Activated T-cell treated with anti-CD3 and anti-CD28 coated beads, Interleukin-2, amount 50 U/mL, for 72 hours (primary cell): Measurements from ENCODE around the gene VTI1A. TPM values are rescaled to one million over a fixed set of nuclear protein-coding genes. Genes with fewer than 3 reads are reported as not detected.
"Not testable (repeated sequence)": the region's sequence is repeated elsewhere in the genome, so short reads cannot be mapped to it uniquely, and the experiment has no call there.

Experiments used
- ATAC-seq, 2 donors: fragments of 150-1000 bp; cut with Tn5 transposase; replicated peaks in 1 of 2; 2 replicates each; pipeline ENCODE4 v1.10.0; 2021; ENCODE audit warnings: moderate library complexity in 2 of 2, mild to moderate bottlenecking in 1 of 2
- DNase-seq, 2 donors: peaks; one replicate each; pipeline ENCODE4 v3.0.0; 2021 to 2022; ENCODE audit warnings: mixed read lengths in 1 of 2
- H3K27ac Mint-ChIP-seq: one replicate; pipeline ENCODE4 v1.8.0; 2022; ENCODE audit warnings: mild to moderate bottlenecking, moderate library complexity, mixed read lengths
- H3K27me3 Mint-ChIP-seq: one replicate; pipeline ENCODE4 v1.8.0; 2022; ENCODE audit warnings: low read depth, mixed read lengths
- H3K36me3 Mint-ChIP-seq, 2 donors: one replicate each; pipeline ENCODE4 v1.8.0; 2022; ENCODE audit warnings: mixed read lengths in 2 of 2, mild to moderate bottlenecking in 1 of 2; ENCODE audit not compliant: insufficient read depth in 2 of 2
- H3K4me1 Mint-ChIP-seq: one replicate; pipeline ENCODE4 v1.8.0; 2022; ENCODE audit warnings: low read depth, mixed read lengths
- H3K4me3 Mint-ChIP-seq, 2 donors: one replicate each; pipeline ENCODE4 v1.8.0; 2022; ENCODE audit warnings: mild to moderate bottlenecking in 2 of 2, mixed read lengths in 2 of 2, moderate library complexity in 2 of 2
- H3K9me3 Mint-ChIP-seq, 2 donors: one replicate each; pipeline ENCODE4 v1.8.0; 2022; ENCODE audit warnings: mixed read lengths in 2 of 2
- total RNA-seq, 2 donors: library from RNA; stranded (reverse); gene quantifications; one replicate each; pipeline ENCODE4 v1.2.3, GENCODE V29; 2022

Gene VTI1A
- total RNA-seq, 2 donors from 2014 or later, result 65.5 to 71.8 TPM

DNA sequence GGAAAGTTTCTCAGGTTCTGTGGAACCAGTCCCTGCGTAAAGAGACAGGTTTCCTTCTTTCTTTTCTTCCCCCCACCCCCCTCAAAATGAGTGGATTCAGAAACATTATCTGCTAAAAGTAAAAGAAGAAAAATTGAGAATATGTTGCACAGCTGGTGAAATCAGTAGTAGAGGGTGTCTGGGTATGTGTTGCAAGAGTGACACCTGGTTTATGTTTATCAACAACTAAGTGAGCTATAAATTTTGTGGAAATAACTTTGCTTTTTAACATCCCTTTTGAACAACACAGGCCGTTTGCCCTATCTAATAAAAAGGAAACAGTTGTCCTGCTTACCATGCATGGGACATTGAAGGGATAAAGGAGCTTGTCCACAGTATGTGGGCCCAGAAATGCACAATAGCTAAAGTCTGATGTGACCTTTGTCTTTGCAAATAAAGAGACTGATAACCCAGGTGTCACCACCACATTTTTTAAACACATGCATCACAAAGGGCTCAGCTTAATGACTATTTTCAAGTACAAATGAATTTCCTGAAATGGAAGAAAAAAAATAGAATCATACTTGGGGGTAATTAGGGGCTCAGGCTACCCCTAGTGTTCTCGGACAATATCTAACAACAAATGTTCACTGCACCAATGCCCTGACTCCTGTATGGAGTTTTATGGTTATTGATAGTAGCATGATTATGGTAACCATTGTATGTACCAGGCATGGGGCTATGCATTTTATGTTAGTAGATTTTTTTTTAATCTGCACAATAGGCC, 281.3 kb downstream of the VTI1A start:
- Mint-ChIP-seq H3K27me3 (no peaks in the 10 kb centered on the region), H3K4me1 (no peaks in the 10 kb centered on the region), H3K9me3 (no peaks in the 10 kb centered on the region), H3K27ac (no peak overlapping the region), H3K36me3 (no peaks in the 10 kb centered on the region), H3K4me3 (no peak overlapping the region)
- DNase-seq (no peak), ATAC-seq (no peak)

DNA sequence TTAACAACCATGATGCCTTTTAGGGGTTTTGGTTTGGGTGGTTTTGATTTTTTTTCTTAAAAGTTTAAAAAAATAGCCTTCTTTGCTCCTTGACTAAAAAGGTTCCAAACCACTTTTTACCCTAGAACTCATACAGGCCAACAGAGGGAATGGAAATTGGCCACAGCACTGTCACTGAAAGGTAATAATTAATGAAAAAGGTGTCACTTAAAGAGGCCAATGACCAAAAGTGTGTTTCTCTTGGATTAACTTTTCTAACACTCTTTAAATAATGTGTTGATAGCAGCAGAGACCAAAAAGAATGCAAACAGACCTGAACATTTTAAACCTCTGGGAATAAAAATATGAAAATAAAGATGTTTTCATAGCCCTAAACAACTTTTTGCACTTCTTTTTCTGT, 282.0 kb downstream of the VTI1A start:
- Mint-ChIP-seq H3K4me1 (no peaks in the 10 kb centered on the region), H3K9me3 (no peaks in the 10 kb centered on the region), H3K4me3 (no peak overlapping the region), H3K27me3 (no peaks in the 10 kb centered on the region), H3K27ac (no peak overlapping the region), H3K36me3 (peaks cover 0 to under 1% of the 10 kb centered on the region in 2 donors)
- DNase-seq, result no peak
- no peak for ATAC-seq

DNA sequence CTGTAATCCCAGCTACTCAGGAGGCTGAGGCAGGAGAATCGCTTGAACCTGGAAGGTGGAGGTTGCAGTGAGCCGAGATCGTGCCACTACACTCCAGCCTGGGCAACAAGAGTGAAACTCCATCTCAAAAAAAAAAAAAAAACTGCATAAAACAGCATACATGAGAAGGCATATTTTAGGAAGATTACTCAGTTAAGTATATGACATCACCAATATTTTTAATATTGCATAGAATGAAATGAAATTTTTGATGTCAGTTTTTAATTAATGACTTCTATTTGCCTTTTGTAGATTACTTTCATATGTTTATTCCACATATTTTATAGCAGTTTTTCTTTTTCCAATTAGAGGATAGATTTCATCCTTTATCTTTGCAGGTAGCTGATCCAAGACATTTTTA, 284.4 kb downstream of the VTI1A start:
- not testable (repeated sequence) for DNase-seq, H3K36me3 Mint-ChIP-seq, H3K27me3 Mint-ChIP-seq, H3K4me1 Mint-ChIP-seq, H3K4me3 Mint-ChIP-seq, ATAC-seq, H3K9me3 Mint-ChIP-seq, H3K27ac Mint-ChIP-seq

DNA sequence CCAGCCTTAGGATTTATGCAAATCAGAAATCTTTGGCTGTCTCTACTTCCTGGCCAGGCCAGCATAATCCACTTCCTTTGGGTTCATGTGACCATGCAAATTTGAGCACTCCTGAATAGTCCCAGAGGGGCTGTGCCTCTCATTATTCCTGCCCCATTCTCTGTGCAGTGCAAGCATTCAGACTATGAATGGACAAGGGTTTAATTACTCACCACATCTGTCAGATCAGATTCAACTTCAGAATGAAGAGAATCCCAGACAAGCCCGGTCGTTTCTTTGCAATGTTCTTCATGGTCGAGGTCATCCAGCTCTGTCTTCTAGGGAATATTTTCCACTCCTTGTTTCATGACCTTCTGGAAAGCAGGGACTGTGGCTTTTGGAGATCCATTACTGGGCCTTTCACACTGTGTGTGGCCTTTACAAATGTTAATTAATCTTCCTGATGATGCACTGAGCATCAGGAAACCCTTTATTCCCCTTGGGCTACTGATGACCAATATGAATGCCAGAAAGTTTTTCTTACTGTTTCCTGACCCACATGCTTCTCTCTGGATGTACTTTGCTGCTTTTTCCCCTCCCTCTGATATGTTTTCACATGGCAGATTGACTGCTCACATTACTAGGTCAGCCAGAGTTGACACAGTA, 285.4 kb downstream of the VTI1A start:
- Mint-ChIP-seq H3K4me3 (no peak overlapping the region), H3K27ac (no peak overlapping the region), H3K36me3 (peaks cover 0 to 1% of the 10 kb centered on the region in 2 donors), H3K27me3 (no peaks in the 10 kb centered on the region), H3K4me1 (no peaks in the 10 kb centered on the region), H3K9me3 (no peaks in the 10 kb centered on the region)
- no peak for DNase-seq
- ATAC-seq, result no peak

DNA sequence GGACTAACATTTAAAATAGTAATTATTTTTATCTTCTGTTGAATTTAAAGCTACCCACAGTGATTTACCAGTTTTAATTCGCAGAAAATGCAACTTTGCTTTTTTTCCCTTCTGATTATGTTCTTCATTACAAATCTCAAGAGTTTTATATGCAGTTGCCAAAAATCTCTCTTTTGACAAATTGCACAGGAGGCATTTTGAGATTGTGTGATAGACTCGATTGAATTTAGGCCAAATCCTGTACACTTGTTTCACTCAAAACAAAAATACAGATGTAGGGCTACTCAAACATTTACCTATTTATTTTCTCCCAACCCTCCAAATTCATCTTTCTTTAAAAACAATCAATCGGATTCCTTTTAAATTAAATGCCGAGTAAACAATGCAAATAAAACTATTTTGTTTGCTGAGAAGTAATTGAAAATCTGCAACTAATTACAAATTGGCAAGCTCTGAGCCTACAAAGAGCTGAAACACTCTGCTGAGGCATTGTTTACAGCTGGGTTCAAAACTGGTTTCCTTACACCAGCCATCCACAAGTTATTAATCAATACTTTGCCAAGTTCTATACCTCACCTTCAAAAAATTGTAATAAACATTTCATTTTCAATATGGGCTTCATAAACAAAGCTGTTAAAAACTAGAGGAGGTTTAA, 288.2 kb downstream of the VTI1A start:
- Mint-ChIP-seq H3K4me3 (no peak overlapping the region), H3K27ac (no peak overlapping the region), H3K27me3 (no peaks in the 10 kb centered on the region), H3K9me3 (no peaks in the 10 kb centered on the region), H3K36me3 (peaks cover 0 to 1% of the 10 kb centered on the region in 2 donors), H3K4me1 (no peaks in the 10 kb centered on the region)
- DNase-seq, result no peak
- ATAC-seq, result no peak

DNA sequence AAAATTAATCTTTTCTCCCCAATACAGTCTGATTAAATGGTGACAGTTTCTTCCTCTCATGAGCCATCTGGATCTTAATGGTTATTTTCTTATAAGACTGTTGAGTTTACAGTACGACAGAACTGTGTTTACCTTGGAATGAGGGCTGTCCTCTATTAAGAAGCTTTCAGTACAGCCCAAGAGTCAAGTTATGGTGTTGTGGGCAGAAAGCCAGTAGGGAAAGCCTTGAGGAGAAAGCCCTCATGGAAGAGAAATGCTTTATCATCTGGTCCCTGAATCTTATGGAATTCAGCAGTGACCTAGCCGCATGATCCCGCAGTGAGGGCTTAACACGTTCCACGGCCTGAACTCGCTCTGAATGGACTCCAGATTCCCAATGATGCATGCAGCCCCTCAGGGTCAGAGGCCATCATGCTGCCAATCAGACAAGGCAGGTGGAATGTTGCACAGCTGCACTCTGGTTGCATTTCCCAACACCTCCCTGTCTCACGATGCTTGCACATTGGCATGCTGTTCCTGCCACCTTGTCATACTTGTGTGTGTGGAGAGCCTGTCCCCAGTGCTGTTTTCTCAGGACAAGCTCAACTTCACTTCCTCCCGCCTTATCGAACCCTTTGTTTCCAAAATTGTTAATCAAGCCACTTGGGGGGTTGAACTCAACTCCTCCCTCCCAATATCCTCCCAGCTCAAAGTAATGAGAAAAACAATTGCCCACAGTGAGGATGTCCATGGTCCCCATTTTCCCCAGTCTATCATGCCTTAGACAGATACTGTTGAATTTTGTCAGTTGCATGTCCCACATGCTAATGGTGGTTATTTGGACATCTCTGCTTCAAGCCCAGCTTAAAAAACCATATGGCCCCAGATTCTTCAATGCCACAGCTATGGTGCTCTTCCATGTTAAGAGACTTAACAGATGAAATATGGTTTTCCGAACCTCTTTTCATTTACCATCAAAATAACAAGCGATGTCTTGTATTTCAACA, 291.9 kb downstream of the VTI1A start:
- H3K9me3 Mint-ChIP-seq, result no peaks in the 10 kb centered on the region
- no peak for DNase-seq
- H3K4me3 Mint-ChIP-seq, result no peak overlapping the region
- H3K4me1 Mint-ChIP-seq, result no peaks in the 10 kb centered on the region
- no peak overlapping the region for H3K27ac Mint-ChIP-seq
- H3K27me3 Mint-ChIP-seq, result no peaks in the 10 kb centered on the region
- ATAC-seq, result no peak
- H3K36me3 Mint-ChIP-seq, result peaks cover 0 to 1% of the 10 kb centered on the region in 2 donors

DNA sequence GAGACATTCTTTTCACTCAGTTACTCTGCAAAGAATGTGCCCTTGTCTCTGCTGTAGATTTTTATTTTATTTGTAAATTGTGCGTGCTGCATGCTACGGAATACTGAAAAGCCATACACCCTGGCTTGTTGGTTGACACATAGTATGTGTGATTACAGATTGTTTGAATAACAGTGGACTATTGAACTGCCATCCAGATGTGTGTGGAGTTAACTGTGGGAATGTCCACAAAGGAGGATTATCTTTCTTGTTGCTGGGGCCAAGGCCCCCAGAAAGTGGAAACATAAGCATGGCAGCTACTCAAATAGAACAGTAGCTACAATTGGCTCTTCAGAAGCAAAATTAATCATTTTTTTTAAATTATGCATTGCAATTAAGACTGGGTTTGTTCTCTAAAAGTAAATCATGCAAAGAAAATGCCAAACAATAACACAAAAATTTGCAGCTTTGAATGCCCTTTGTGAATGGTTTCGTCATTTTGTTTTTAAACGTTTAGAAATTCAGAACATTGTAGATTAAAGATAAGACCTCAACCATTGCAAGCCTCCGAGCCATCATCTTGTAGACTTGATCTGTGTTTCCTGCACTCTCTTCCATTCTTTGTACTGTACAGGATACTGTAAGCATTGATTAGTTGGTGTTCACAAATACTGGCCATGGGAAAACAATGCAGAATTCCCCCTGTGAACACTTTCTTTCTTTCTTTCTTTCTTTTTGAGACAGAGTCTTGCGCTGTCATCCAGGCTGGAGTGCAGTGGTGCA, 292.8 kb downstream of the VTI1A start:
- Mint-ChIP-seq H3K27ac (no peak overlapping the region), H3K4me3 (no peak overlapping the region), H3K36me3 (peaks cover 0 to 1% of the 10 kb centered on the region in 2 donors), H3K4me1 (no peaks in the 10 kb centered on the region), H3K9me3 (no peaks in the 10 kb centered on the region), H3K27me3 (no peaks in the 10 kb centered on the region)
- ATAC-seq (no peak), DNase-seq (no peak)

DNA sequence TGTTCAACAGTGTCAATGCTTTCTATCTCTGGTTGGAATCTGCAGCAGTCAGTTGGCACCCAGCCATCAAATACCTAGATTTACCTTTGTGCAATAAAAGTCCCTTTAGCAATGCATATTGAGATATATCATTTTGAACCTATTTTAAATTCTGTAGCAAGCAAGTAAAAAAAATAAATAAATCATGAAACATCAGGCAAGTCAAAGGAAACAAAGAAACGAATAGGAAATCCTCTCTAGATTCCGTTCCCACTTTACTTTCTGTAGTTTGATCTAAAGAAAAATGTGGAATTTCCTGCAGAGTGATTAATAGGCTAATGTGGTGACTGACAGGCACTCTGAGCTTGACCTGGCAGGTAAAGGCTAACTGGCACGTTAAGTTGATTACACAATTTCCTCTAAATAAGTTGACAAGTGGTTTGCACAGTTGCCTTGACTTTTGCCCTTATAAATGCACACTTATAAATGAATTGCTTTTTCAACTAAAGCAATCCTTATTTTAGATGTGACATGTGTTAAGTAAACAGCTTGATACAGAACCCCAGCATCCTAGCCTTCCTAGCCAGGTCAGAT, 294.9 kb downstream of the VTI1A start:
- ATAC-seq (no peak), DNase-seq (no peak)
- Mint-ChIP-seq H3K9me3 (no peaks in the 10 kb centered on the region), H3K4me3 (no peak overlapping the region), H3K36me3 (peaks cover 0 to 1% of the 10 kb centered on the region in 2 donors), H3K27ac (no peak overlapping the region), H3K27me3 (no peaks in the 10 kb centered on the region), H3K4me1 (no peaks in the 10 kb centered on the region)

DNA sequence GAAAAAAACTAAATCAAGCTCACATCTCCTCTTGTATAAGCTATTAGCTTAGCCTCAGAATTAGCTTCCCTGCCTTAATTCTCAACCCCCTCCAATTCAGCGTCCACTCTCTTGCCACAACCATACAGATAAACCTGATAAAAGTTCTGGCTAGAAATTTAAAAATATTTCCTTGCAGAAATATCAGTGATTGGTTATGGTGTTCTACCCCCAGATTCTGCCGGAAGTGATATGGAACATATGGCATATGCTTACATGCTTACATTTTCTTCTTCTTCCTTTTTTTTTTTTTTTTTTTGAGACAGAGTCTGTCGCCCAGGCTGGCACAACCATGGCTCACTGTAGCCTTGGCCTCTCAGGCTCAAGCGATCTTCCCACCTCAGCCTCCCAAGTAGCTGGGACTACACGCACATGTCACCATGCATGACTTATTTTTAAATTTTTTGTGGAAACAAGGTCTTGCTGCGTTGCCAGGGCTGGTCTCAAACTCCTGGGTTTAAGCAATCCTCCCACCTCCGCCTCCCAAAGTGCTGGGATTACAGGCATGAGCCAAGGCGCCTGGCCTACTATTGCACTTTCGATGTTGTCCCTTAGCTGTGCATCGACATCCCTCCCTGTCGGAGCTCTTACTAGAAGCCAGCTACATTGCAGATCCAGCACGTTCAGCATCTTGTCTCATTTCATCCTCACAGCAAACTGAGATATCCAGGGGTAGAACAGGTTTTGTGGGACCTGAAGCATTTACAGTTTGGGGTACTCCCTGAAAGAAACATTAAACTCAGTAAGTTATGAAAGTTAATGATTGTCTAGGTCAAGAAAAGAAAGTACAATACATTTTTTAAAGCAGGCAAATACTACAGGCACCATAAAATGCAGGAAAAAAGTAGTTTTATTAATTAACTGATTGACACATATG, 297.4 kb downstream of the VTI1A start:
- Mint-ChIP-seq H3K9me3 (no peaks in the 10 kb centered on the region), H3K4me3 (no peak overlapping the region), H3K4me1 (no peaks in the 10 kb centered on the region), H3K36me3 (peaks cover 0 to 1% of the 10 kb centered on the region in 2 donors), H3K27me3 (no peaks in the 10 kb centered on the region), H3K27ac (no peak overlapping the region)
- DNase-seq (no peak), ATAC-seq (no peak)

DNA sequence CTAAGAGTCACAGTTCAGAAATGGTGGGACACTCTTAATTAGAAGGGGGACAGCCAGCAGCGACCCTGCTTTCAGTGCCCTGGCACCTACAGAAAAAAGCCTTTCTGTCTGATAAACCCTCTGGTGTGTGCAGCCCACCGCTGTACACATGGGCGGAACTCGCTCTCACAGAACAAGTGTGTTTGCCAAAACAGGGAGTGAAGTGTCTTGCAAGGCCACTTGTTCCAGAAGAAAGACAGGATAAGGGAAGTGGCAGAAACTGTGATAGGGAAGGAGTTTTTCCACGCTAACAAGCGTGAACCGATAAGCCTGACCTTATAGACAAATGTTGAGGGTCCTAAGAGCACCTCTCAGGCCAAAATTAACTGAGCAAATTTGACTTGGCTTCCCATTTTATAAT, 299.3 kb downstream of the VTI1A start:
- Mint-ChIP-seq H3K4me3 (no peak overlapping the region), H3K4me1 (no peaks in the 10 kb centered on the region), H3K27ac (no peak overlapping the region), H3K9me3 (no peaks in the 10 kb centered on the region), H3K36me3 (peaks cover 0 to 1% of the 10 kb centered on the region in 2 donors), H3K27me3 (no peaks in the 10 kb centered on the region)
- ATAC-seq (no peak), DNase-seq (no peak)

DNA sequence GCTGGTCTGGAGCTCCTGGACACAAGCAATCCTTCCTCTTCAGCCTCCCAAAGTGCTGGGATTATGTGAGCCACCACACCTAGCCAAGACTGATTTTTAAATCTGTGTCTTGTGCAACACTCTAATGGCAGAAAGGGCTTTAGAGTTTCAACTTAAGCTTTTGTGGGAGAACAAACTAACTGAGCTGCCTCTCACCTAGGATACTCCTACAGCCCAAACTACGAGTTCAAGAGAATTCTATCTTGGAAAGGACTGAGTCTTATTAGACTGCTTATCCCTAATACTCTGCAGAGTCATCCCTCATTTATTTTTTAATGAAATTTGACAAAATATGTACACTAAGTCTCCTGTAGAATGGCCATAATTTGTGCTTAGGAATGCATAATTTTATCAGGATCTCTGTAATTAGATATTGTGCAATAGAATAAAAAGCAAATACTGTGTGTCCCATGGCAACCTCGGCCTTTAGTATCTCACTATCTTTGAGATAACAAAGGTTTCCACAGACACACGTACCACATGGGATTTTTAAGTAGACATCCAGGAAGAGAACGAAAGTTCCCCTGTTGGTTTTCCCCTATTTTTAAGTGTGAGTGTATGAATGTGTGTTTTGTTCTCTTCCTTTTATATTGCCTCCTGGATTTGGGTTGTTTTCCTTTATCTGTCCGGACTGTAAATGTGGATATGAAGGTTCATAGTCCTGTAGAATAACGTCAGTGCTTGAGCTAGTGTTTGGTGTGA, 303.6 kb downstream of the VTI1A start:
- DNase-seq, result no peak
- Mint-ChIP-seq H3K4me3 (no peak overlapping the region), H3K27ac (no peak overlapping the region), H3K27me3 (no peaks in the 10 kb centered on the region), H3K36me3 (no peaks in the 10 kb centered on the region), H3K4me1 (no peaks in the 10 kb centered on the region), H3K9me3 (no peaks in the 10 kb centered on the region)
- no peak for ATAC-seq
